GM19025 (cell line): ENCODE results near the gene EXO1.

Experiments
- ATAC-seq: cut with Tn5 transposase; IDR thresholded peaks from one replicate; pipeline ENCODE4 v1.9.1; 2021; ENCODE audit warnings: mild to moderate bottlenecking, low read depth, moderate library complexity; ENCODE audit not compliant: unreplicated experiment

EXO1 gene

GRCh38 chr1:241881440-241881839, 33.4 kb downstream of the EXO1 start:
- ATAC-seq: no peak

GRCh38 chr1:241883159-241883558, 35.2 kb downstream of the EXO1 start:
- ATAC-seq: no peak

- no peak for ATAC-seq
Observed at GRCh38 chr1:241888232-241888631, 40.2 kb downstream of the EXO1 start.

GRCh38 chr1:241891296-241891695, 43.3 kb downstream of the EXO1 start:
- no peak for ATAC-seq

GRCh38 chr1:241894016-241894415, 46.0 kb downstream of the EXO1 start:
- no peak for ATAC-seq

- no peak for ATAC-seq
Observed at GRCh38 chr1:241895013-241895412, 47.0 kb downstream of the EXO1 start.

GRCh38 chr1:241896670-241896962, 48.6 kb downstream of the EXO1 start:
- no peak for ATAC-seq

GRCh38 chr1:241899210-241899609, 51.2 kb downstream of the EXO1 start:
- no peak for ATAC-seq

GRCh38 chr1:241900381-241900780, 52.4 kb downstream of the EXO1 start:
- ATAC-seq: no peak

GRCh38 chr1:241902391-241903065, 54.5 kb downstream of the EXO1 start:
- ATAC-seq: no peak

GRCh38 chr1:241916196-241916595, 68.2 kb downstream of the EXO1 start:
- no peak for ATAC-seq

- ATAC-seq: no peak
Observed at GRCh38 chr1:241917487-241917886, 69.5 kb downstream of the EXO1 start.

GRCh38 chr1:241918879-241919278, 70.9 kb downstream of the EXO1 start:
- no peak for ATAC-seq

- ATAC-seq: no peak
Observed at GRCh38 chr1:241924080-241924808, 76.2 kb downstream of the EXO1 start.

- ATAC-seq: no peak
Observed at GRCh38 chr1:241926141-241926540, 78.1 kb downstream of the EXO1 start.

GRCh38 chr1:241927321-241927720, 79.3 kb downstream of the EXO1 start:
- ATAC-seq: no peak

GRCh38 chr1:241932845-241933244, 84.8 kb downstream of the EXO1 start:
- ATAC-seq: no peak

GRCh38 chr1:241934201-241934848, 86.3 kb downstream of the EXO1 start:
- no peak for ATAC-seq

- no peak for ATAC-seq
Observed at GRCh38 chr1:241934866-241935265, 86.9 kb downstream of the EXO1 start.
